Embryonic facial prominence (tissue), 1 donor: ENCODE data around the gene LIME1.
"Not testable (repeated sequence)": the region's sequence is repeated elsewhere in the genome, so short reads cannot be mapped to it uniquely, and the experiment has no call there.

Experiments used
- DNase-seq: peaks from one replicate; pipeline ENCODE4 v3.0.0-alpha.2; 2016; ENCODE audit errors: extremely low spot score

Gene LIME1

GRCh38 chr20:63707558-63708300 lies 28.7 kb upstream of the LIME1 start, which contains the start of the genes ARFRP1 and ZGPAT:
Gene ARFRP1, minus strand, starts transcription at chr20:63707976. Its CDS starts 885 bp downstream, at chr20:63707091.
Gene ZGPAT, plus strand, starts transcription at chr20:63708039. Its CDS starts 542 bp downstream, at chr20:63708581.
- DNase-seq: peak; percentile 46

- DNase-seq: no peak
These were observed 27.9 kb upstream of the LIME1 start for GRCh38 chr20:63708301-63709148.

- DNase-seq: no peak
These were observed 27.3 kb upstream of the LIME1 start for GRCh38 chr20:63709149-63709527.

GRCh38 chr20:63711085-63711645 lies 25.3 kb upstream of the LIME1 start:
- DNase-seq: no peak

- no peak for DNase-seq
These were observed 24.3 kb upstream of the LIME1 start for GRCh38 chr20:63712191-63712590.

- no peak for DNase-seq
These were observed 21.6 kb upstream of the LIME1 start for GRCh38 chr20:63714858-63715257.

- no peak for DNase-seq
These were observed 17.5 kb upstream of the LIME1 start for GRCh38 chr20:63718996-63719395.

- DNase-seq: not testable (repeated sequence)
These were observed 13.4 kb upstream of the LIME1 start for GRCh38 chr20:63722967-63723622.

- DNase-seq: not testable (repeated sequence)
These were observed 6.2 kb upstream of the LIME1 start for GRCh38 chr20:63730189-63730733.

GRCh38 chr20:63731410-63731809 lies 5.1 kb upstream of the LIME1 start:
- no peak for DNase-seq

GRCh38 chr20:63732118-63733095 lies 4.1 kb upstream of the LIME1 start:
- no peak for DNase-seq

GRCh38 chr20:63733117-63733516 lies 3.3 kb upstream of the LIME1 start:
- DNase-seq: no peak

- DNase-seq: no peak
These were observed 2.8 kb upstream of the LIME1 start for GRCh38 chr20:63733579-63734081.

- no peak for DNase-seq
These were observed 2.1 kb upstream of the LIME1 start for GRCh38 chr20:63734111-63734945.

GRCh38 chr20:63734946-63735858 lies 1.3 kb upstream of the LIME1 start:
- DNase-seq: no peak

GRCh38 chr20:63736893-63737694 lies 630 bp downstream of the LIME1 start:
- no peak for DNase-seq

- no peak for DNase-seq
These were observed 1.2 kb downstream of the LIME1 start for GRCh38 chr20:63737695-63737944.
